HEK293 (cell line): ENCODE data around the gene TBCA.

Experiments
- CTCF ChIA-PET: fragments of 350-600 bp; formaldehyde crosslinking; extraction: SDS; loops from one replicate; lab custom pipeline; 2021; ENCODE audit warnings: antibody characterized with exemption; lab: Yijun Ruan, JAX
- POLR2A ChIA-PET: fragments of 300-600 bp; formaldehyde crosslinking; extraction: SDS; loops from one replicate; lab custom pipeline; 2020; ENCODE audit warnings: antibody characterized with exemption, inconsistent platforms; lab: Yijun Ruan, JAX
- H3K27ac ChIP-seq: fragments of 200-500 bp; sonication (Bioruptor generic); 2 replicates; pipeline ENCODE4 v1.5.1; 2014; ENCODE audit warnings: low read depth, low read length, control low read depth, inconsistent platforms; ENCODE audit errors: extremely low read depth
- H3K36me3 ChIP-seq, 2 experiments: fragments of 200-500 bp in 1 of 2; sonication (Bioruptor generic) in 1 of 2; 1 replicate in 1 of 2; 2 replicates in 1 of 2; pipeline ENCODE4 v1.5.1; 2014 to 2017; ENCODE audit warnings: inconsistent platforms in 2 of 2, low read length in 2 of 2; ENCODE audit not compliant: control insufficient read depth in 2 of 2, insufficient read depth in 1 of 2
- H3K4me1 ChIP-seq: fragments of 200-500 bp; sonication (Bioruptor generic); 2 replicates; pipeline ENCODE4 v1.5.1; 2014; ENCODE audit warnings: mild to moderate bottlenecking, low read length, inconsistent platforms; ENCODE audit not compliant: control insufficient read depth, insufficient read depth
- H3K4me3 ChIP-seq: 2 replicates; pipeline ENCODE4 v1.5.1; 2011; ENCODE audit warnings: low read depth, mild to moderate bottlenecking, control low read depth, low read length, moderate library complexity
- H3K9me3 ChIP-seq: fragments of 200-500 bp; sonication (Bioruptor generic); 2 replicates; pipeline ENCODE4 v1.5.1; 2014; ENCODE audit warnings: low read depth, low read length, inconsistent platforms; ENCODE audit not compliant: control insufficient read depth, insufficient read depth
- BCL11A ChIP-seq: fragments of 450-650 bp; formaldehyde crosslinking; IDR thresholded peaks from 2 replicates; pipeline ENCODE4 v1.5.1; 2016; ENCODE audit warnings: low read depth, missing biosample characterization, missing genetic modification characterization
- EGR2 ChIP-seq: fragments of 450-650 bp; formaldehyde crosslinking; IDR thresholded peaks from 2 replicates; pipeline ENCODE4 v1.5.1; 2016; ENCODE audit warnings: low read depth, missing biosample characterization, missing genetic modification characterization
- FEZF1 ChIP-seq: fragments of 450-650 bp; formaldehyde crosslinking; IDR thresholded peaks from 2 replicates; pipeline ENCODE4 v1.5.1; 2016; ENCODE audit warnings: missing biosample characterization, missing genetic modification characterization
- GLI4 ChIP-seq: fragments of 450-650 bp; formaldehyde crosslinking; IDR thresholded peaks from 2 replicates; pipeline ENCODE4 v1.5.1; 2016; ENCODE audit warnings: missing biosample characterization, missing genetic modification characterization
- OSR2 ChIP-seq: fragments of 450-650 bp; formaldehyde crosslinking; IDR thresholded peaks from 2 replicates; pipeline ENCODE4 v1.5.1; 2016; ENCODE audit warnings: missing biosample characterization, missing genetic modification characterization
- ZBTB8A ChIP-seq: fragments of 450-650 bp; formaldehyde crosslinking; IDR thresholded peaks from 2 replicates; pipeline ENCODE4 v1.5.1; 2016; ENCODE audit warnings: missing biosample characterization, missing genetic modification characterization
- ZIC2 ChIP-seq: fragments of 450-650 bp; formaldehyde crosslinking; IDR thresholded peaks from 2 replicates; pipeline ENCODE4 v1.5.1; 2016; ENCODE audit warnings: missing biosample characterization, missing genetic modification characterization
- ZNF302 ChIP-seq: fragments of 450-650 bp; formaldehyde crosslinking; IDR thresholded peaks from 2 replicates; pipeline ENCODE4 v1.5.1; 2016; ENCODE audit warnings: missing biosample characterization, missing genetic modification characterization, low read depth
- ZNF416 ChIP-seq: fragments of 450-650 bp; formaldehyde crosslinking; IDR thresholded peaks from 2 replicates; pipeline ENCODE4 v1.5.1; 2016; ENCODE audit warnings: missing biosample characterization, missing genetic modification characterization
- ZNF501 ChIP-seq: fragments of 450-650 bp; formaldehyde crosslinking; IDR thresholded peaks from 2 replicates; pipeline ENCODE4 v1.5.1; 2016; ENCODE audit warnings: missing biosample characterization, missing genetic modification characterization
- ZNF555 ChIP-seq: fragments of 450-650 bp; formaldehyde crosslinking; conservative IDR thresholded peaks from 2 replicates; pipeline ENCODE4 v1.5.1; 2017; ENCODE audit warnings: missing biosample characterization, mild to moderate bottlenecking, missing genetic modification characterization, inconsistent platforms
- ZNF560 ChIP-seq: fragments of 450-650 bp; formaldehyde crosslinking; IDR thresholded peaks from 2 replicates; pipeline ENCODE4 v1.5.1; 2017; ENCODE audit warnings: missing biosample characterization, missing genetic modification characterization, borderline replicate concordance
- ZNF621 ChIP-seq: fragments of 450-650 bp; formaldehyde crosslinking; IDR thresholded peaks from 2 replicates; pipeline ENCODE4 v1.5.1; 2017; ENCODE audit warnings: missing biosample characterization, missing genetic modification characterization
- ZNF660 ChIP-seq: fragments of 450-650 bp; IDR thresholded peaks from 2 replicates; pipeline ENCODE4 v1.5.1; 2018; ENCODE audit warnings: missing biosample characterization, mild to moderate bottlenecking, missing genetic modification characterization
- ZNF843 ChIP-seq: fragments of 450-650 bp; formaldehyde crosslinking; IDR thresholded peaks from 2 replicates; pipeline ENCODE4 v1.5.1; 2016; ENCODE audit warnings: missing biosample characterization, missing genetic modification characterization
- ZXDB ChIP-seq: fragments of 450-650 bp; formaldehyde crosslinking; IDR thresholded peaks from 2 replicates; pipeline ENCODE4 v1.5.1; 2016; ENCODE audit warnings: missing biosample characterization, missing genetic modification characterization
- TF ChIP-seq, protein P1 (sequence below): fragments of 450-650 bp; IDR thresholded peaks from 2 replicates; pipeline ENCODE4 v1.5.1; 2018; ENCODE audit warnings: missing biosample characterization, missing genetic modification characterization
- TF ChIP-seq, protein P2 (sequence below): fragments of 450-650 bp; formaldehyde crosslinking; IDR thresholded peaks from 2 replicates; pipeline ENCODE4 v1.5.1; 2016; ENCODE audit warnings: missing biosample characterization, missing genetic modification characterization
- TF ChIP-seq, protein P3 (sequence below): fragments of 450-650 bp; formaldehyde crosslinking; IDR thresholded peaks from 2 replicates; pipeline ENCODE4 v1.5.1; 2016; ENCODE audit warnings: missing biosample characterization, missing genetic modification characterization, low read depth

TBCA gene

DNA sequence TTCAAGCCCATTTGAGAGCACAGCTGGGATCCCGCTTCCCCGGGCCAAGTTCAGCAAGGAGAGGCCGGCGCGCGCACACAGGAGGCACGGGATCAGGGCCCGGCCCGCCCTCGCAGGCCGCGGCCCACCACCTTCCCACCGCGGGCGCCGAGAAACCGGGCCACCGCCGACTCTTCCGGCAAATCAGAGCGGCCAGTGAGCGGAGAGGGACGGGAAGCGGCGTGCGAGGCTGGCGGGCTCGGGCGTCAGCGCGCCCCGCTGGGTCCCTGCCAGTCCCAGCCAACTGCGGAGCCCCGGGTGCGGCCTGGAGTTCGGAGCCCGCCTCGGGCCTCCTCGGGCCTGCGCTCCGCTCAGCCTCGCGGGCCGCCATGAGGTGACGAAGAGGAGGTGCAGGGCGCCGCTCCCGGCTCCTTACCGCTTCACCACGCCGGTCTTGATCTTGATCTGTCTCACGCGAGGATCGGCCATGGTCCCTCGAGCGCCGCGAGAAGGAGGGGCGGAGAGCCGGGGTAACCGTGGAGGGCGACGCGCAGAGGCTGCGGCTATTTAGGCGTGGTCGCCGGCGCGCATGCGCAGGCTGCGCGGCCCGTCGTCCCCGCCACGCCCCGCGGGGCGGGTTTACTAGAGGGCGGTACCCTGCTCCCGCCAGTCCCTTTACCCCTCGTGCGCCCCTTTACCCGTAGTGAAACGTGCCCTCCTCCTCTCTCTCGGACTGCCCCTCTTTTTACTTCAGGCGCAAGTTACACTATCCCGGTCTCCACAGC lies at the start of gene TBCA (continued):
- 0 out of 2 replicates have a peak, but pooled peaks have one; percentile 23 for TF ChIP-seq ZNF843 (tag by site-specific recombination)
- TF ChIP-seq ZNF555 (tag by site-specific recombination): no peak
- TF ChIP-seq ZNF660 (tag by site-specific recombination): peak; percentile 95
- no peak for TF ChIP-seq BCL11A (tag by site-specific recombination)
- TF ChIP-seq, protein P1, sequence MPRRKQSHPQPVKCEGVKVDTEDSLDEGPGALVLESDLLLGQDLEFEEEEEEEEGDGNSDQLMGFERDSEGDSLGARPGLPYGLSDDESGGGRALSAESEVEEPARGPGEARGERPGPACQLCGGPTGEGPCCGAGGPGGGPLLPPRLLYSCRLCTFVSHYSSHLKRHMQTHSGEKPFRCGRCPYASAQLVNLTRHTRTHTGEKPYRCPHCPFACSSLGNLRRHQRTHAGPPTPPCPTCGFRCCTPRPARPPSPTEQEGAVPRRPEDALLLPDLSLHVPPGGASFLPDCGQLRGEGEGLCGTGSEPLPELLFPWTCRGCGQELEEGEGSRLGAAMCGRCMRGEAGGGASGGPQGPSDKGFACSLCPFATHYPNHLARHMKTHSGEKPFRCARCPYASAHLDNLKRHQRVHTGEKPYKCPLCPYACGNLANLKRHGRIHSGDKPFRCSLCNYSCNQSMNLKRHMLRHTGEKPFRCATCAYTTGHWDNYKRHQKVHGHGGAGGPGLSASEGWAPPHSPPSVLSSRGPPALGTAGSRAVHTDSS: peak; percentile 55
- TF ChIP-seq, protein P2, sequence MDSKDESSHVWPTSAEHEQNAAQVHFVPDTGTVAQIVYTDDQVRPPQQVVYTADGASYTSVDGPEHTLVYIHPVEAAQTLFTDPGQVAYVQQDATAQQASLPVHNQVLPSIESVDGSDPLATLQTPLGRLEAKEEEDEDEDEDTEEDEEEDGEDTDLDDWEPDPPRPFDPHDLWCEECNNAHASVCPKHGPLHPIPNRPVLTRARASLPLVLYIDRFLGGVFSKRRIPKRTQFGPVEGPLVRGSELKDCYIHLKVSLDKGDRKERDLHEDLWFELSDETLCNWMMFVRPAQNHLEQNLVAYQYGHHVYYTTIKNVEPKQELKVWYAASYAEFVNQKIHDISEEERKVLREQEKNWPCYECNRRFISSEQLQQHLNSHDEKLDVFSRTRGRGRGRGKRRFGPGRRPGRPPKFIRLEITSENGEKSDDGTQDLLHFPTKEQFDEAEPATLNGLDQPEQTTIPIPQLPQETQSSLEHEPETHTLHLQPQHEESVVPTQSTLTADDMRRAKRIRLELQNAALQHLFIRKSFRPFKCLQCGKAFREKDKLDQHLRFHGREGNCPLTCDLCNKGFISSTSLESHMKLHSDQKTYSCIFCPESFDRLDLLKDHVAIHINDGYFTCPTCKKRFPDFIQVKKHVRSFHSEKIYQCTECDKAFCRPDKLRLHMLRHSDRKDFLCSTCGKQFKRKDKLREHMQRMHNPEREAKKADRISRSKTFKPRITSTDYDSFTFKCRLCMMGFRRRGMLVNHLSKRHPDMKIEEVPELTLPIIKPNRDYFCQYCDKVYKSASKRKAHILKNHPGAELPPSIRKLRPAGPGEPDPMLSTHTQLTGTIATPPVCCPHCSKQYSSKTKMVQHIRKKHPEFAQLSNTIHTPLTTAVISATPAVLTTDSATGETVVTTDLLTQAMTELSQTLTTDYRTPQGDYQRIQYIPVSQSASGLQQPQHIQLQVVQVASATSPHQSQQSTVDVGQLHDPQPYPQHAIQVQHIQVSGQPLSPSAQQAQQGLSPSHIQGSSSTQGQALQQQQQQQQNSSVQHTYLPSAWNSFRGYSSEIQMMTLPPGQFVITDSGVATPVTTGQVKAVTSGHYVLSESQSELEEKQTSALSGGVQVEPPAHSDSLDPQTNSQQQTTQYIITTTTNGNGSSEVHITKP (tag by site-specific recombination): peak; percentile 84
- TF ChIP-seq ZIC2: 0 out of 2 replicates have a peak, but pooled peaks have one; percentile 44
- peak; percentile 78 for TF ChIP-seq ZBTB8A (tag by site-specific recombination)
- TF ChIP-seq GLI4 (tag by site-specific recombination): 0 out of 2 replicates have a peak, but pooled peaks have one; percentile 31
- no peak for TF ChIP-seq ZNF560 (tag by site-specific recombination)
- TF ChIP-seq ZNF621 (tag by site-specific recombination): no peak
- TF ChIP-seq ZNF416 (tag by site-specific recombination): no peak
- TF ChIP-seq ZNF501 (tag by site-specific recombination): no peak; the same call in 1 of the 2 replicates
- TF ChIP-seq ZXDB (tag by site-specific recombination): peak; percentile 54; the same call in 1 of the 2 replicates
- no peak for TF ChIP-seq OSR2 (tag by site-specific recombination)

DNA sequence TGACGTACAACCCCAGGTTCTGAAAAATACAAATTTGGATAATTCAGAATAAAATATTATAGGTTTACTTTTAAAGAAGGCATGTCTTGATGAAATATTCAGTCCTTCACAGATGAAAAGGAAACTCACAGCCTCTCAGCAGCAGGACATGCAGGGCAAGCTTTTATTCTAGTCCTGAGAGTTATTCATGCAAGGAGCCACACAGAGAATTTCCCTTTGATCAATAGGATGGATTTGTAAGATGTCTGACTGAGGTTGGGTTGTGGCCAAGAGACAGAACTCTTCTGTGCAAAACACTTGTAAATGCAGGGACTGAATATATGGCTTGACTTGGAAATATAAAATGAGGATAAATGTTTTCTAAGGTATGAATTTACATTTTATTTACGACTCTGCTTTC lies 48.8 kb upstream of the TBCA start:
- TF ChIP-seq, protein P3, sequence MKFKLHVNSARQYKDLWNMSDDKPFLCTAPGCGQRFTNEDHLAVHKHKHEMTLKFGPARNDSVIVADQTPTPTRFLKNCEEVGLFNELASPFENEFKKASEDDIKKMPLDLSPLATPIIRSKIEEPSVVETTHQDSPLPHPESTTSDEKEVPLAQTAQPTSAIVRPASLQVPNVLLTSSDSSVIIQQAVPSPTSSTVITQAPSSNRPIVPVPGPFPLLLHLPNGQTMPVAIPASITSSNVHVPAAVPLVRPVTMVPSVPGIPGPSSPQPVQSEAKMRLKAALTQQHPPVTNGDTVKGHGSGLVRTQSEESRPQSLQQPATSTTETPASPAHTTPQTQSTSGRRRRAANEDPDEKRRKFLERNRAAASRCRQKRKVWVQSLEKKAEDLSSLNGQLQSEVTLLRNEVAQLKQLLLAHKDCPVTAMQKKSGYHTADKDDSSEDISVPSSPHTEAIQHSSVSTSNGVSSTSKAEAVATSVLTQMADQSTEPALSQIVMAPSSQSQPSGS (tag by site-specific recombination): no peak
- TF ChIP-seq EGR2 (tag by site-specific recombination) (no peak), FEZF1 (tag by site-specific recombination) (no peak), ZIC2 (no peak), ZNF302 (tag by site-specific recombination) (no peak), ZNF843 (tag by site-specific recombination) (no peak)
- POLR2A ChIA-PET: no interaction called here
- Histone ChIP-seq H3K9me3 (no peaks in the 10 kb centered on the region), H3K4me3 (no peak overlapping the region), H3K27ac (no peak overlapping the region), H3K4me1 (no peaks in the 10 kb centered on the region), H3K36me3 (no peaks in the 10 kb centered on the region)
- CTCF ChIA-PET: no interaction called here
